ENCODE data around the gene HECA. TPM values are rescaled to one million over a fixed set of nuclear protein-coding genes. Genes with fewer than 3 reads are reported as not detected.

HECA gene
- total RNA-seq, 1 experiment from 2014 or later = 10.7 TPM

- Histone ChIP-seq H2AFZ (ENCODE audit: low read depth, low read length, poor library complexity, severe bottlenecking) (no peak overlapping the region), H3K27ac (ENCODE audit: low read depth, low read length) (no peak overlapping the region), H3K27me3 (ENCODE audit: insufficient read depth, low read length) (no peaks in the 10 kb centered on the region), H3K79me2 (ENCODE audit: insufficient read depth, low read length) (no peaks in the 10 kb centered on the region), H3K4me3 (replicated peaks in 1 of 2; ENCODE audit: low read depth in 1 of 2, low read length in 2 of 2) (no peak overlapping the region), H3K9ac (ENCODE audit: low read length) (no peak overlapping the region), H3K4me1 (ENCODE audit: control insufficient read depth in 1 of 2, insufficient read depth in 2 of 2, low read length in 2 of 2) (no peaks in the 10 kb centered on the region), H3K4me2 (ENCODE audit: low read length) (no peak overlapping the region), H4K20me1 (ENCODE audit: insufficient read depth) (no peaks in the 10 kb centered on the region), H3K9me3 (ENCODE audit: control insufficient read depth in 1 of 2, insufficient read depth in 1 of 2, low read depth in 1 of 2, low read length in 2 of 2) (no peaks in the 10 kb centered on the region), H3K9me2 (ENCODE audit: insufficient read depth) (no peaks in the 10 kb centered on the region), H3K36me3 (ENCODE audit: control insufficient read depth in 1 of 2, insufficient read depth in 2 of 2, low read length in 2 of 2) (no peaks in the 10 kb centered on the region)
- DNase-seq (ENCODE audit: low read depth, low spot score) (no peak), ATAC-seq (no peak)
- RAD21 ChIA-PET (ENCODE audit: low non-redundant PET in 1 of 2, low total read pairs in 2 of 2, uncharacterized antibody in 2 of 2, unreplicated experiment in 2 of 2) = no interaction called here
- POLR2A ChIA-PET = no interaction called here
- TF ChIP-seq SP1 (IDR thresholded peaks at IDR 0.05; ENCODE audit: low read depth) (no peak), SRF (IDR thresholded peaks at IDR 0.05; ENCODE audit: low read depth) (no peak), POLR2AphosphoS5 (IDR thresholded peaks at IDR 0.05; ENCODE audit: low read depth, low read length) (no peak), RAD21 (IDR thresholded peaks at IDR 0.05; ENCODE audit: low read depth) (no peak), YY1 (IDR thresholded peaks at IDR 0.05; ENCODE audit: extremely low read depth, insufficient replicate concordance, low read depth, low read length) (no peak), EGR1 (IDR thresholded peaks at IDR 0.05; ENCODE audit: low read depth) (no peak), TCF7L2 (IDR thresholded peaks at IDR 0.05; ENCODE audit: borderline replicate concordance, extremely low read depth, insufficient read depth, insufficient read length) (no peak)
- no TSS peak for BruUV-seq (replicated peaks)
- intact Hi-C loops (cut with micrococcal nuclease) = no loop called here
- CTCF ChIA-PET = no interaction called here
These were observed 52.6 kb downstream of the HECA start for GRCh38 chr6:139187489-139187888.

GRCh38 chr6:139189665-139190064 lies 54.8 kb downstream of the HECA start:
- Histone ChIP-seq H4K20me1 (ENCODE audit: insufficient read depth) (no peaks in the 10 kb centered on the region), H3K9me3 (ENCODE audit: control insufficient read depth in 1 of 2, insufficient read depth in 1 of 2, low read depth in 1 of 2, low read length in 2 of 2) (no peaks in the 10 kb centered on the region), H3K4me3 (replicated peaks in 1 of 2; ENCODE audit: low read depth in 1 of 2, low read length in 2 of 2) (no peak overlapping the region), H3K27ac (ENCODE audit: low read depth, low read length) (no peak overlapping the region), H2AFZ (ENCODE audit: low read depth, low read length, poor library complexity, severe bottlenecking) (no peak overlapping the region), H3K4me1 (ENCODE audit: control insufficient read depth in 1 of 2, insufficient read depth in 2 of 2, low read length in 2 of 2) (no peaks in the 10 kb centered on the region), H3K36me3 (ENCODE audit: control insufficient read depth in 1 of 2, insufficient read depth in 2 of 2, low read length in 2 of 2) (no peaks in the 10 kb centered on the region), H3K27me3 (ENCODE audit: insufficient read depth, low read length) (no peaks in the 10 kb centered on the region), H3K9ac (ENCODE audit: low read length) (no peak overlapping the region), H3K4me2 (ENCODE audit: low read length) (no peak overlapping the region), H3K9me2 (ENCODE audit: insufficient read depth) (no peaks in the 10 kb centered on the region), H3K79me2 (ENCODE audit: insufficient read depth, low read length) (no peaks in the 10 kb centered on the region)
- ATAC-seq (no peak), DNase-seq (ENCODE audit: low read depth, low spot score) (no peak)
- intact Hi-C loops (cut with micrococcal nuclease) = no loop called here
- BruUV-seq (replicated peaks) = no TSS peak
- CTCF ChIA-PET = no interaction called here
- POLR2A ChIA-PET = no interaction called here
- RAD21 ChIA-PET (ENCODE audit: low non-redundant PET in 1 of 2, low total read pairs in 2 of 2, uncharacterized antibody in 2 of 2, unreplicated experiment in 2 of 2) = no interaction called here
- no peak for TF ChIP-seq SRF (IDR thresholded peaks at IDR 0.05; ENCODE audit: low read depth)
- no peak for TF ChIP-seq JUND (IDR thresholded peaks at IDR 0.05)
- no peak for TF ChIP-seq SP1 (IDR thresholded peaks at IDR 0.05; ENCODE audit: low read depth)
- no peak for TF ChIP-seq POLR2A (IDR thresholded peaks at IDR 0.05; ENCODE audit: borderline replicate concordance, extremely low read depth, insufficient read depth, insufficient read length)
- TF ChIP-seq EGR1 (IDR thresholded peaks at IDR 0.05; ENCODE audit: low read depth) = no peak
- TF ChIP-seq REST (IDR thresholded peaks at IDR 0.05; ENCODE audit: low read depth) = no peak
- TF ChIP-seq TCF7L2 (IDR thresholded peaks at IDR 0.05; ENCODE audit: borderline replicate concordance, extremely low read depth, insufficient read depth, insufficient read length) = no peak
- no peak for TF ChIP-seq EZH2phosphoT487 (IDR thresholded peaks at IDR 0.05; ENCODE audit: borderline replicate concordance)
- TF ChIP-seq YY1 (IDR thresholded peaks at IDR 0.05; ENCODE audit: extremely low read depth, insufficient replicate concordance, low read depth, low read length) = no peak
- TF ChIP-seq CTCF (IDR thresholded peaks at IDR 0.05 in 2 of 3, conservative IDR thresholded peaks at IDR 0.05 in 1 of 3; ENCODE audit: borderline replicate concordance in 1 of 3, insufficient read depth in 1 of 3, low read depth in 2 of 3, low read length in 2 of 3) = no peak
- no peak for TF ChIP-seq CBX3 (IDR thresholded peaks at IDR 0.05; ENCODE audit: low read depth)
- no peak for TF ChIP-seq EZH2 (IDR thresholded peaks at IDR 0.05)
- no peak for TF ChIP-seq MAX (IDR thresholded peaks at IDR 0.05)
- no peak for TF ChIP-seq CEBPB (IDR thresholded peaks at IDR 0.05; ENCODE audit: low read depth)
- TF ChIP-seq ELF1 (IDR thresholded peaks at IDR 0.05; ENCODE audit: borderline replicate concordance, low read depth) = no peak

Measured in HCT116 (cell line).